IMR-90 (cell line): ENCODE data around the gene LBHD2. TPM values are rescaled to one million over a fixed set of nuclear protein-coding genes. Genes with fewer than 3 reads are reported as not detected.

Experiments used
- ATAC-seq: fragments of 200-7000 bp; cut with Tn5 transposase; 2 replicates; pipeline ENCODE4 v1.9.1; 2020; ENCODE audit warnings: low read depth, mild to moderate bottlenecking, moderate library complexity
- BruUV-seq: library from RNA; stranded (reverse); fragments of 400-500 nt; replicated peaks from 2 replicates; lab custom pipeline; 2021; lab: Mats Ljungman, UMichigan
- CTCF ChIA-PET: fragments of 300-600 bp; formaldehyde crosslinking; extraction: SDS; loops from one replicate; lab custom pipeline; 2021; ENCODE audit warnings: antibody characterized with exemption; lab: Yijun Ruan, JAX
- POLR2A ChIA-PET: fragments of 300-600 bp; sonication (Branson Sonifier 250); formaldehyde crosslinking; loops from one replicate; lab custom pipeline; 2022; ENCODE audit warnings: antibody characterized with exemption; ENCODE audit not compliant: unreplicated experiment; lab: Charles Lee
- DNase-seq: peaks from one replicate; pipeline ENCODE4 v3.0.0; 2013
- H2AFZ ChIP-seq: replicated peaks from 2 replicates; pipeline ENCODE3; 2013; ENCODE audit warnings: low read length, mild to moderate bottlenecking; ENCODE audit not compliant: poor library complexity
- H2AK5ac ChIP-seq: 2 replicates; pipeline ENCODE4 v1.6.1; 2013; ENCODE audit warnings: low read depth, low read length, inconsistent platforms
- H2AK9ac ChIP-seq: replicated peaks from 2 replicates; pipeline ENCODE3; 2013; ENCODE audit warnings: mild to moderate bottlenecking, low read depth, low read length, moderate library complexity; ENCODE audit not compliant: poor library complexity
- H2BK120ac ChIP-seq: 2 replicates; pipeline ENCODE4 v1.6.1; 2013; ENCODE audit warnings: low read depth, low read length, inconsistent platforms
- H2BK15ac ChIP-seq: 3 replicates; pipeline ENCODE4 v1.6.1; 2013; ENCODE audit warnings: low read depth, low read length, inconsistent platforms
- H2BK20ac ChIP-seq: 2 replicates; pipeline ENCODE4 v1.6.1; 2013; ENCODE audit warnings: low read depth, mild to moderate bottlenecking, inconsistent platforms, low read length, moderate library complexity
- H2BK5ac ChIP-seq: 2 replicates; pipeline ENCODE4 v1.6.1; 2013; ENCODE audit warnings: mild to moderate bottlenecking, low read depth, low read length, inconsistent platforms; ENCODE audit not compliant: poor library complexity, severe bottlenecking
- H3K14ac ChIP-seq: replicated peaks from 2 replicates; pipeline ENCODE4 v1.6.1; 2013; ENCODE audit warnings: low read depth, low read length, inconsistent platforms
- H3K18ac ChIP-seq: 2 replicates; pipeline ENCODE4 v1.6.1; 2013; ENCODE audit warnings: low read depth, low read length, control low read depth
- H3K23ac ChIP-seq: 2 replicates; pipeline ENCODE4 v1.6.1; 2013; ENCODE audit warnings: low read depth, low read length, inconsistent platforms
- H3K27ac ChIP-seq: 2 replicates; pipeline ENCODE4 v1.5.1; 2013; ENCODE audit warnings: mild to moderate bottlenecking, control low read depth, low read length; ENCODE audit not compliant: insufficient read depth
- H3K27me3 ChIP-seq: 2 replicates; pipeline ENCODE4 v1.6.1; 2013; ENCODE audit warnings: low read length; ENCODE audit not compliant: control insufficient read depth, insufficient read depth
- H3K36me3 ChIP-seq: 2 replicates; pipeline ENCODE4 v1.6.1; 2013; ENCODE audit warnings: low read length, mixed read lengths; ENCODE audit not compliant: control insufficient read depth, insufficient read depth
- H3K4ac ChIP-seq: 2 replicates; pipeline ENCODE4 v1.6.1; 2013; ENCODE audit warnings: low read depth, low read length, inconsistent platforms
- H3K4me1 ChIP-seq: 2 replicates; pipeline ENCODE4 v1.6.1; 2013; ENCODE audit warnings: low read length, mixed read lengths; ENCODE audit not compliant: control insufficient read depth, insufficient read depth
- H3K4me2 ChIP-seq: 2 replicates; pipeline ENCODE4 v1.6.1; 2013; ENCODE audit warnings: low read depth, mild to moderate bottlenecking, control low read depth, low read length, moderate library complexity
- H3K4me3 ChIP-seq: 2 replicates; pipeline ENCODE4 v1.5.1; 2013; ENCODE audit warnings: low read depth, mild to moderate bottlenecking, control low read depth, low read length, moderate library complexity; ENCODE audit not compliant: insufficient read depth
- H3K56ac ChIP-seq: 2 replicates; pipeline ENCODE4 v1.6.1; 2013; ENCODE audit warnings: low read length, inconsistent platforms; ENCODE audit not compliant: insufficient read depth; ENCODE audit errors: extremely low read depth
- H3K79me1 ChIP-seq, 2 experiments: 2 replicates each; pipeline ENCODE4 v1.6.1; 2013; ENCODE audit warnings: low read length in 2 of 2, inconsistent platforms in 1 of 2, low read depth in 1 of 2
- H3K9ac ChIP-seq: 2 replicates; pipeline ENCODE4 v1.6.1; 2013; ENCODE audit warnings: low read depth, low read length, control low read depth
- H3K9me1 ChIP-seq: 2 replicates; pipeline ENCODE4 v1.6.1; 2013; ENCODE audit warnings: low read length, inconsistent platforms; ENCODE audit not compliant: insufficient read depth
- H3K9me3 ChIP-seq: 2 replicates; pipeline ENCODE4 v1.6.1; 2013; ENCODE audit warnings: low read length; ENCODE audit not compliant: control insufficient read depth, insufficient read depth
- H4K20me1 ChIP-seq: 2 replicates; pipeline ENCODE4 v1.6.1; 2013; ENCODE audit warnings: low read length, inconsistent platforms; ENCODE audit not compliant: insufficient read depth
- H4K5ac ChIP-seq: 2 replicates; pipeline ENCODE4 v1.6.1; 2013; ENCODE audit warnings: mild to moderate bottlenecking, low read depth, low read length, control low read depth
- H4K8ac ChIP-seq, 2 experiments: 2 replicates each; pipeline ENCODE4 v1.6.1; 2013; ENCODE audit warnings: low read depth in 2 of 2, low read length in 2 of 2, control low read depth in 1 of 2, inconsistent platforms in 1 of 2
- H4K91ac ChIP-seq: 2 replicates; pipeline ENCODE4 v1.6.1; 2013; ENCODE audit warnings: low read depth, low read length, inconsistent platforms; ENCODE audit not compliant: insufficient read depth
- BHLHE40 ChIP-seq: fragments of 150-350 bp; IDR thresholded peaks from 2 replicates; pipeline ENCODE4 v1.6.1; 2016; ENCODE audit warnings: mild to moderate bottlenecking, low read depth, low read length
- CEBPB ChIP-seq: IDR thresholded peaks from 2 replicates; pipeline ENCODE4 v1.6.1; 2012; ENCODE audit warnings: low read depth, low read length, improper control_type of control experiment
- CHD1 ChIP-seq: IDR thresholded peaks from 2 replicates; pipeline ENCODE4 v1.6.1; 2012; ENCODE audit warnings: low read depth, low read length, improper control_type of control experiment
- FOS ChIP-seq: fragments of 150-350 bp; IDR thresholded peaks from 2 replicates; pipeline ENCODE4 v1.6.1; 2016; ENCODE audit warnings: low read depth, low read length
- MAFK ChIP-seq: IDR thresholded peaks from 2 replicates; pipeline ENCODE4 v1.6.1; 2012; ENCODE audit warnings: low read depth, low read length, improper control_type of control experiment
- MAZ ChIP-seq: IDR thresholded peaks from 2 replicates; pipeline ENCODE4 v1.6.1; 2012; ENCODE audit warnings: low read depth, mild to moderate bottlenecking, low read length, improper control_type of control experiment, moderate library complexity, borderline replicate concordance
- MXI1 ChIP-seq: IDR thresholded peaks from 2 replicates; pipeline ENCODE4 v1.6.1; 2012; ENCODE audit warnings: low read depth, mild to moderate bottlenecking, low read length, moderate library complexity, borderline replicate concordance
- NFE2L2 ChIP-seq: fragments of 150-350 bp; IDR thresholded peaks from 2 replicates; pipeline ENCODE4 v1.6.1; 2016; ENCODE audit warnings: low read depth, mild to moderate bottlenecking, low read length
- POLR2A ChIP-seq: IDR thresholded peaks from 2 replicates; pipeline ENCODE4 v1.6.1; 2012; ENCODE audit warnings: mild to moderate bottlenecking, low read depth, low read length
- RAD21 ChIP-seq: IDR thresholded peaks from 2 replicates; pipeline ENCODE4 v1.6.1; 2012; ENCODE audit warnings: low read length, improper control_type of control experiment
- RCOR1 ChIP-seq: IDR thresholded peaks from 2 replicates; pipeline ENCODE4 v1.6.1; 2012; ENCODE audit warnings: mild to moderate bottlenecking, low read length, improper control_type of control experiment; ENCODE audit not compliant: insufficient replicate concordance
- RFX5 ChIP-seq: IDR thresholded peaks from 2 replicates; pipeline ENCODE4 v1.8.0; 2012; ENCODE audit warnings: low read depth, mild to moderate bottlenecking, low read length, moderate library complexity
- SMC3 ChIP-seq: fragments of 150-350 bp; IDR thresholded peaks from 2 replicates; pipeline ENCODE4 v1.6.1; 2016; ENCODE audit warnings: low read depth, mild to moderate bottlenecking, antibody characterized with exemption, low read length, moderate library complexity
- WGBS, 2 experiments: methylation state at CpG; one replicate each; pipeline versions ENCODE4 v1.1.5 to v1.1.7; 2013; ENCODE audit warnings: missing lambda C conversion rate in 2 of 2; ENCODE audit not compliant: insufficient read length in 1 of 2; ENCODE audit errors: extremely low coverage in 2 of 2; 5-methylcytosine and 5-hydroxymethylcytosine counted together
- dilution Hi-C: fragments of 300-500 bp; cut with HindIII; formaldehyde crosslinking; loops from one replicate; pipeline ENCODE4 v1.14.3; 2018; ENCODE audit warnings: low sequenced_read_pairs; ENCODE audit not compliant: unreplicated experiment
- in situ Hi-C: fragments of 300-500 bp; cut with MboI; formaldehyde crosslinking; loops from 3 replicates; pipeline ENCODE4 v1.14.3; 2019; ENCODE audit warnings: low sequenced_read_pairs, inconsistent platforms, mixed read lengths
- intact Hi-C: fragments of 100-400 bp; cut with micrococcal nuclease; formaldehyde crosslinking; loops from 2 replicates; pipeline ENCODE4 v1.10.0; 2022
- polyA plus RNA-seq, 3 experiments: library from polyadenylated mRNA; depleted of rRNA; stranded (reverse); fragments of >200 nt; gene quantifications; 2 replicates each; pipeline ENCODE4 v1.2.3, GENCODE V29; 2012; ENCODE audit warnings: low replicate concordance in 1 of 3
- total RNA-seq: library from RNA; depleted of rRNA; stranded (reverse); fragments of >200 nt; gene quantifications from 2 replicates; pipeline ENCODE4 v1.2.3, GENCODE V29; 2012
- TF ChIP-seq, protein P1 (sequence below): fragments of 150-350 bp; IDR thresholded peaks from 2 replicates; pipeline ENCODE4 v1.6.1; 2016; ENCODE audit warnings: low read depth, mild to moderate bottlenecking, low read length, moderate library complexity, borderline replicate concordance
- TF ChIP-seq, protein P2 (sequence below): fragments of 150-350 bp; IDR thresholded peaks from 2 replicates; pipeline ENCODE4 v1.6.1; 2017; ENCODE audit warnings: mild to moderate bottlenecking, antibody characterized with exemption, low read length, low read depth
- TF ChIP-seq, protein P3 (sequence below): conservative IDR thresholded peaks from 2 replicates; pipeline ENCODE4 v1.5.1; 2012; ENCODE audit warnings: mild to moderate bottlenecking, low read depth, low read length, improper control_type of control experiment

Gene LBHD2
- total and polyA plus RNA-seq, 2 of the 4 experiments (the other 2 are of a cell fraction): not detected

DNA sequence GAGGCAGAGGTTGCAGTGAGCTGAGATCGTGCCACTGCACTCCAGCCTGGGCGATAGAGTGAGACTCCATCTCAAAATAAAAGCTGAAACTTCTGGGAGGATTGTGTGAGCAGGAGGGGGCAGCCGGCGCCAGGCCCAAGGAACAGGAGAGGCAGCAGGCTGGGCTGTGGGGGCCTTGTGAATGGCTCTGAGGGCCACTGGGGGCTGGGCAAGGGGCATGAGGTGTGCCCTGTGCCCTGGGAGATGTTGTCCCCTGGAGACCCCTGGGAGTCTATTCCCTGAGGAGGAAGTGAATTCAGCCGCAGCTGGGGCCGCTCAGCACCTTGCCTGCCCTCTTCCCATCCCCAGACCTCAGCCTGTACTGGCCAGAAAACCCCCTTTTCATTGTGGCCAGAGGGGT, 4.9 kb downstream of the LBHD2 start:
- intact Hi-C loops (no loop called here), dilution Hi-C loops (no loop called here), in situ Hi-C loops (no loop called here)
- H2BK15ac ChIP-seq: no peak overlapping the region
- H2AK9ac ChIP-seq: no peak overlapping the region
- no peaks in the 10 kb centered on the region for H3K36me3 ChIP-seq
- no TSS peak for BruUV-seq
- DNase-seq: no peak
- no peak overlapping the region for H2BK20ac ChIP-seq
- no peak overlapping the region for H4K91ac ChIP-seq
- no peak overlapping the region for H3K56ac ChIP-seq
- no peak overlapping the region for H3K4ac ChIP-seq
- no peak for ATAC-seq
- H3K4me3 ChIP-seq: no peak overlapping the region
- H2BK5ac ChIP-seq: no peak overlapping the region
- H3K23ac ChIP-seq: no peak overlapping the region
- H3K79me1 ChIP-seq: no peaks in the 10 kb centered on the region
- H4K5ac ChIP-seq: no peak overlapping the region
- H3K14ac ChIP-seq: no peak overlapping the region
- peaks cover 12% of the 10 kb centered on the region for H3K4me1 ChIP-seq
- no peak overlapping the region for H3K18ac ChIP-seq
- H4K20me1 ChIP-seq: no peaks in the 10 kb centered on the region
- no peaks in the 10 kb centered on the region for H3K9me3 ChIP-seq
- no peaks in the 10 kb centered on the region for H3K9me1 ChIP-seq
- POLR2A ChIA-PET: no interaction called here
- no peak overlapping the region for H4K8ac ChIP-seq
- TF ChIP-seq CEBPB (no peak), POLR2A (no peak), FOS (no peak), CHD1 (no peak), MAFK (no peak), NFE2L2 (no peak), RFX5 (no peak), RCOR1 (no peak), MAZ (no peak), MXI1 (no peak), SMC3 (no peak), BHLHE40 (no peak), RAD21 (no peak)
- TF ChIP-seq, protein P1, sequence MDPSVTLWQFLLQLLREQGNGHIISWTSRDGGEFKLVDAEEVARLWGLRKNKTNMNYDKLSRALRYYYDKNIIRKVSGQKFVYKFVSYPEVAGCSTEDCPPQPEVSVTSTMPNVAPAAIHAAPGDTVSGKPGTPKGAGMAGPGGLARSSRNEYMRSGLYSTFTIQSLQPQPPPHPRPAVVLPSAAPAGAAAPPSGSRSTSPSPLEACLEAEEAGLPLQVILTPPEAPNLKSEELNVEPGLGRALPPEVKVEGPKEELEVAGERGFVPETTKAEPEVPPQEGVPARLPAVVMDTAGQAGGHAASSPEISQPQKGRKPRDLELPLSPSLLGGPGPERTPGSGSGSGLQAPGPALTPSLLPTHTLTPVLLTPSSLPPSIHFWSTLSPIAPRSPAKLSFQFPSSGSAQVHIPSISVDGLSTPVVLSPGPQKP: no peak
- TF ChIP-seq, protein P2, sequence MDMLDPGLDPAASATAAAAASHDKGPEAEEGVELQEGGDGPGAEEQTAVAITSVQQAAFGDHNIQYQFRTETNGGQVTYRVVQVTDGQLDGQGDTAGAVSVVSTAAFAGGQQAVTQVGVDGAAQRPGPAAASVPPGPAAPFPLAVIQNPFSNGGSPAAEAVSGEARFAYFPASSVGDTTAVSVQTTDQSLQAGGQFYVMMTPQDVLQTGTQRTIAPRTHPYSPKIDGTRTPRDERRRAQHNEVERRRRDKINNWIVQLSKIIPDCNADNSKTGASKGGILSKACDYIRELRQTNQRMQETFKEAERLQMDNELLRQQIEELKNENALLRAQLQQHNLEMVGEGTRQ: no peak
- TF ChIP-seq, protein P3, sequence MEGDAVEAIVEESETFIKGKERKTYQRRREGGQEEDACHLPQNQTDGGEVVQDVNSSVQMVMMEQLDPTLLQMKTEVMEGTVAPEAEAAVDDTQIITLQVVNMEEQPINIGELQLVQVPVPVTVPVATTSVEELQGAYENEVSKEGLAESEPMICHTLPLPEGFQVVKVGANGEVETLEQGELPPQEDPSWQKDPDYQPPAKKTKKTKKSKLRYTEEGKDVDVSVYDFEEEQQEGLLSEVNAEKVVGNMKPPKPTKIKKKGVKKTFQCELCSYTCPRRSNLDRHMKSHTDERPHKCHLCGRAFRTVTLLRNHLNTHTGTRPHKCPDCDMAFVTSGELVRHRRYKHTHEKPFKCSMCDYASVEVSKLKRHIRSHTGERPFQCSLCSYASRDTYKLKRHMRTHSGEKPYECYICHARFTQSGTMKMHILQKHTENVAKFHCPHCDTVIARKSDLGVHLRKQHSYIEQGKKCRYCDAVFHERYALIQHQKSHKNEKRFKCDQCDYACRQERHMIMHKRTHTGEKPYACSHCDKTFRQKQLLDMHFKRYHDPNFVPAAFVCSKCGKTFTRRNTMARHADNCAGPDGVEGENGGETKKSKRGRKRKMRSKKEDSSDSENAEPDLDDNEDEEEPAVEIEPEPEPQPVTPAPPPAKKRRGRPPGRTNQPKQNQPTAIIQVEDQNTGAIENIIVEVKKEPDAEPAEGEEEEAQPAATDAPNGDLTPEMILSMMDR: no peak
- CTCF ChIA-PET: no interaction called here
- no peak overlapping the region for H3K4me2 ChIP-seq
- H3K9ac ChIP-seq: no peak overlapping the region
- H2AK5ac ChIP-seq: no peak overlapping the region
- H2BK120ac ChIP-seq: no peak overlapping the region
- no peak overlapping the region for H2AFZ ChIP-seq
- no peak overlapping the region for H3K27ac ChIP-seq
- 100% methylated on average over 2 of the region's 6 CpGs; no CpG with 5 or more reads in 1 of the 2 experiments for WGBS, 2 experiments
- peaks cover 56% of the 10 kb centered on the region for H3K27me3 ChIP-seq
